Measurements from ENCODE around the gene RTN4R.
"Not testable (repeated sequence)": the region's sequence is repeated elsewhere in the genome, so short reads cannot be mapped to it uniquely, and the experiment has no call there.

Gene RTN4R

GRCh38 chr22:20270190-20271113 is 2.3 kb upstream of the RTN4R start:
- FAIRE-seq, result not testable (repeated sequence)

DNA sequence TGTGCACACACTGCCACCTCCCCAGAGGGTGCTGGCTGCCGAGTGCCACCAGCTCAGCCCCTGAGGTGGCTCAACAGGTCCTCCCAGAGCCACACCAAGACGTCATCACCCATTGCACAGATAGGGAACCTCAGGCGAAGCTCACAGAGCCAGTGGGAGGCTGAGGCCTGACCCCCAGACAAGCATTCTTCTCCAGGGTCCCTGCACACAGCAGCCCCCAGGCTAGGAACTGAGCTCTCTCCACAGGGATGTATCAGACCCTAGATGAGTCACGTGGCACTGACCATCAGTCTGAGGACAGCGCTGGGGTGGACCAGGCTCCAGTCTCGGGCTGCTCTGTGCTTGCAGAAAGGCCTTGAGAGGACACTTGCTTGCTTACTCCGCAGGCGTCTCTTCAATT is 1.6 kb upstream of the RTN4R start:
- FAIRE-seq, result not testable (repeated sequence)

DNA sequence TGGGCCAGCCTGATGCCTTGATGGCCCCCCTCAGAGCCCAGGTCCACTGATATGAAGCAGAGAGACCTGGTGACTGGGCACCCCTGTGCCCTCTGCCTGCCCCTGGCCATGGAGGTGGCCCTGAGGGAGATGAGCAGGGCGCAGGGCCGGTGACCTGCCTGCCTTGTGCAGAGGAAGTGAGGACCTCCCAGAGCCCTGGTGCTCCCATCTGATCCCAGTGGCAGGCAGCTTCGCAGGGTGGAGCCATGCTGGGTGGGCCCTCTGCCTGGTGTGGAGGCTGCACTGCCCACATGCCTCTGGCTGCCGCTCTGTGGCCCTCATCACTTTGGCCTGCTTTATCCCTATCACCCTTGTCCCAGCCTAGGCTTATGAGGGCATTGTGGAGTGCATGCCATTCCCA is 1.1 kb upstream of the RTN4R start:
- FAIRE-seq, result not testable (repeated sequence)

- FAIRE-seq, result no peak
These were observed 458 bp downstream of the RTN4R start for GRCh38 chr22:20267441-20268278.

GRCh38 chr22:20266667-20267440 is 1.3 kb downstream of the RTN4R start:
- not testable (repeated sequence) for FAIRE-seq

GRCh38 chr22:20265772-20266666 is 2.1 kb downstream of the RTN4R start:
- FAIRE-seq, result not testable (repeated sequence)

- no peak for FAIRE-seq
These were observed 3.3 kb downstream of the RTN4R start for GRCh38 chr22:20264614-20265452.

DNA sequence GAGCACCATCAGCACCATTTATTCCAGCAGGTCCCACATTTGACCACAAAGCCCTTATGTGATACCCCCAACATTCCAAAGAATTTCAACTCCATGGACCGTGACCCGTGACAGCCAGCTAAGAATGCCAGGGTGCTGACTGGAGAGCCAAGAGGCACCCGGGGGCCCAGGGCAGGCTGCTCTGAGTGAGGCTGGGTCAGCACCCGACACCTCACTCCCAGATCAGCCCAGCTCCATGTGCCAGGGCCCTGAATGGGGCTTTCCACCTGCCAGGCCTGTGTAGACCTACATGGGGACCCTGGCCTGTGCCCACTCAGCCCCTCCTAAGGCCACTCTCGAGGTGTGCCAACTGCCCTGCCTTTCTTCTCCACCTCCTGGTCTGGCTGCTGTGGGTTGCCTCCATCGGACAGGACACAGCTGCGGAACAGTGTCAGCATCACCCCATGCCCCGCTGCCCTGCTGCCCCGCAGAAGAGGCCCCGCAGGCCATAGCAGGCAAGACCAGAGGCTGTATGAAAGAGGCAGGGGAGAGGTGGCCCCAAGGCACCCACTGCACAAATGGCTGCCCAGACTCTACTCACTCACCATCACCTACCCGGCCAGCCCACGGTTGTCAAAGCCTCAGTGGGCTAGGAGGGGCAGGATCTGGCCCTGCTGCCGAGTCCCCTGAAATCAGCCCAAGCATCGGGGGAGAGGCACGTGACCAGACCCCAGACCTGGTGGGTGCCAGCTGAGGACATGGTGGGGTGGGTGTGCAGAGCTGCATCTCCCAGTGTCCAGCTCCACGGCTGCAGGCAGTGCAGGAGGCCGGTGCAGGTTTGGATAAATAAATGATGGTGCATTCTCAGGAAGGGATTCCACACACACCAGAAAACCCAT is 4.5 kb downstream of the RTN4R start:
- not testable (repeated sequence) for FAIRE-seq

- FAIRE-seq, result no peak
These were observed 5.5 kb downstream of the RTN4R start for GRCh38 chr22:20262582-20263147.

DNA sequence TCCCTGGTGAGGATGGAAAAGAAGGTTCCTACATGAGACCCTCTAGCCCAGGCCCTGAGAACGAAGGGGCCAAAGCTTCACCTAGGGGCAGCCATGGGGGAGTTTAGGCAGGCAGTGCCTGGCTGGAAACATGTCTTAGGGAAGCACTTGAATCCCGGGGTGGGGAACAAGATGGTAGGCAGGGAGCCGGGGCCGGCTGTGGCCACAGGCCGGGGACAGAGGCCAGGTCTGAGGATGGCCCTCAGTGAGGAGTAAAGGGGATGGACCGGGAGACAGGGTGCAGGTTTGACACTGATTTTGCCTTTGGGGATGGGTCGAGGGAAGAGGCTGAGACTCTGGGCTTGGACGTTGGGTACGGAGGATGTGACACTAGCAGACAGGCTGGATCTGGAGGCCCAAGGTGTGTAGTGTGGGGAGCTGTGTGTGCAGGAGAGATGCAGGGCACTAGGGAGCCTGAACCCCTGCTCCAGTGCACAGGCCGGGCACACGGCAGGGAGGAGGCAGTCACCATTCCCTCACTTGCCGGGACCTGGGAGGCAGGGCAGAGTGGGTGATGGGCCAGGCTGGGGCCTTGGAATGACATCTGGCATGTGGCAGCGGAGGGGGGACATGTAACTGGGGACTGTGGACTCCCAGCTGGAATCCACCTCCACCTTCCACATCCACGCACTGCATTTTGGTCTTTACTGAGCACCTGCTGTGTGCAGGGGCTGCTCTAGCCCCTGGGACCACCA is 6.1 kb downstream of the RTN4R start:
- FAIRE-seq, result no peak

DNA sequence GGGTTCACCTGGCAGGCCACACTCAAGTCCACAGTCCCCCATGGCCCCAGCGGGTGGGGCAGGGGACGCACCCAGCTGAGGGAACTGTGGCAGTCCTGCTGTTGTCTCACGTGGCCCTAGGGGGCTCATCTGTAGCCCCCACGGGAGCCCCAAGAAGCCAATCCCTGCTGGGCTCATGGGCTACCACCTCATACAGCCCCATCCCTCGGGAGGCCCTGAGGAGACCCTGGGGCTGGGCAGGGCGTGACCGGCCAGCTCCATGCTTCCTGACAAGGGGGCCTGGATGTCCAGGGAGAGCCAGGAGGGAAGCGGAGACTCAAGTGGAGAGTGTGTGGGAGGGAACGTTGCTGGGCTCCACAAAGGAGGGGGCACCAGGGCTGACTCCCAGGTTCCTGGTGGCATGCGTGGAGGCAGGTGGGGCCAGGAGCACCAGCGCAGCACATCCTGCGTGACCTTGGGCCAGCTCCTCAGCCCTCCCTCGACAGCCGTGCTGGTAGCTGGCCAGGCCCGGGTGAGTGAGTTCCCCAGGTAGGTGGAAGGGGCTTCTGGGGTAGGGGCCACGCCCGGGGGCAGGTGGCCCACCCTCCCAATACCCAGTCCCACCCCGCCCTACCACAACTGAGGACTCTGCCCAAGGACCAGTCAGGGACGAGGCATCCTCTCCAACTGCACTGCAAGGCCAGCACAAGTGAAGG is 7.9 kb downstream of the RTN4R start:
- no peak for FAIRE-seq

- FAIRE-seq, result no peak
These were observed 8.8 kb downstream of the RTN4R start for GRCh38 chr22:20259327-20259688.

DNA sequence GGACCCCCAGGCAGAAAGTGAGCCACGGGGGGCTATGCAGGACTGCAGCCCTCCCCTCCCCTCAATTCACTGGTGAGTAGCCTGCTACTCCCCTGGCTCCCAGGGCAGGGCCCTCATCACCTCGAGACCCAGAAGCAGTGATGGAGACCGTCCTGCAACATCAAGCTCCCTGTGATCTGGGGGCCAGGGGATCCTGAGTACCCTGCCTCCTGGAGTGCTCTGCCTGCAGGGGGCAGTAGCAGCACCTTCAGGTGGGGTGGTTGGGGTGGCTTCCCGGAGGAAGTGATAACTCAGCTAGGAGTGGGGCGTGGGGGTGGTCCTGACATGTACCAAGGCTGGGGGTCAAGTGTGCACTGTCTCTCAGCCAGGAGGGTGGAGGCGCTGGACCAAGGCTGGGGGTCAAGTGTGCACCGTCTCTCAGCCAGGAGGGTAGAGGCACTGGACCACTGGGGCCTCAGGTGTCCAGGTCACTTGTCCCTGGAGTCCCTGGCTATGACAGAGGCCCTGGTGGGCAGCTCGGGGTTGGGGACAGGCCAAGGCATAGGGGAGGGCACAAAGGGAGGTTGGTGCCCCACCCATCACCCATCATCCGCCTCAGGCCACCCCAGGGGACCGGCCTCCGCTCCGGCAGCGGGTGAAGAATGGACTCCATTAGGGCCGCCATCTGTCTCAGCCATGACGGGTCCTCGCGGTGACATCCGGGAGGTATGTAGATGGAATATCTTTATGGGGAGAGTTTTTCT is 9.4 kb downstream of the RTN4R start:
- FAIRE-seq, result no peak

DNA sequence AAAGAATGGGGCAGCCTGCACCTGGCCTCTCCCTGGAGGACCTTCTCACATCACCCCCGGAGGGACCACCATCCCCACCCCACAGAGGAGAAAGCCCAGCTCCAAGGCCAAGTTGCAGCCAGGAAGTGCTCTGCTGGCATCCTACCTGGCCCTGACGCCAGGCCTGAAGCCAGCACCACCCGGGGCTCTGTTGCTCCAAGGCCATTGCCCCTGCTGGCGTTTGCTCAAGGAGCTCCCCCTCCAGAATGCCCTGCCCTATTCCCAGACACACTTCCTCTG is 10.2 kb downstream of the RTN4R start:
- no peak for FAIRE-seq

DNA sequence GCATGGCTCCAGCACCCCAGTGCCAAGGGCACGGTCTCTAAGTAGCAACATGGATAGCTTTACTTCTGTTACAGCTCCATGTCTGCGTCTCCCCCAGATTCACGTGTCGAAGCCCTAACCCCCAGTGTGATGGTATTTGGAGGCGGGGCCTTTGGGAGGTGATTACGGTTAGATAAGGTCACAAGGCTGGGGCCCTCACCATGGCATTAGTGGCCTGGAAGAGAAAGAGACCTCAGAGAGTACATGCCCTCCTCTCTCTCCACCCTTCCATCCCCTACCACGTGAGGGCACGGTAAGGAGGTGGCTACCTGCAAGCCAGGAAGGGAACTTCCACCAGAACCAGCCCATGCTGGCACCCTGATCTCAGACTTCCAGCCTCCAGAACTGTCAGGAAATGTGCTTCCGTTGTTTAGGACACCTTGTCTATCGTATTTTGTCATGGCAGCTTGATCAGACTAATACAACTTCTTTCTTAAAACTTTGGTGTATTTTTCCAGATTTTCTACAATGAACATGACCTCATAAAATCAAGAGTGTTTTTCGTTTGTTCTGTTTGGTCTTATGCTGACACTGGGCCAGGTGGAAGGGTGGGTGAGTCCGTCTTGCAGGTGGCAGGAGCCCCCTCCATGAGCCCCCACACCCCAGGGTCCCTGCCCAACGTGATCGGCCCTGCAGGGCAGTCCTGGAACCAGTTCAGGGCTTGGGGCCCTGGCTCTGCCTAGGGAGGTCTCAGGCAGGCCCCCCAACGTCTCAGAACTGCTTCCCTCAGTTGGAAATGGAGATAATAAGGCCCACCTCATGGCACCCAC is 10.7 kb downstream of the RTN4R start:
- FAIRE-seq, result no peak

DNA sequence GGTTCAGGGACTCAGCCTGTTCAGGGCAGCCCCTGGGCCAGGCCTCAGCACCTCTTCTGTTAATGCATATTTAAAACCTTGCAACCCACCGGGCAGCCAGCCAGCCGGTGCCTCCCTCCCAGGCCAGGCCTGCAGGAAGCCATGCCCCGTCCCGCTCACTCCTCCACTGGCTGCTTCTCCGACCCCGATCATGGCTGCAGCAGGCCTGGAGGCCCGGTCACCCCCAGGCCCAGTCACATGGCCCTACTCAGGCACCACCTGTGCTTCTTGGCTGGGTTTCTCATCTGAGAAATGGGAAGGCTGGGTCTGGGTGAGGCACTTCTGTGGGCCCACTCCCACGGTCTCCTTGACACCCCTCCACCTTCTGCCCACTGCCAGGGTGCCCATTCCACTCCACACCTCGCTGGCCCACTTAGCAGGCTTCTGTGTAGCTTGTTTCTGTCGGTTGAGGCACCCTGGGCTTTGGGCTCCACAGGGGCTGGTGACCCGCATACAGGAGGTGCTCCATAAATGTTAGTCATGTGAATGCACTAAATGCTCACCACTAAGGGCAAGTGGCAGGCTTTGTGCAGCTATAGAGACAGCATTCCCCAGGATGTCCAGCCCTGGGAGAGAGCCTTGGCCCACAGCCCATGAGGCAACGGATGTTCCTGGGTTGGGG is 11.4 kb downstream of the RTN4R start:
- FAIRE-seq, result no peak
